NB4 (cell line): ENCODE data around the gene DEXI.

Experiments used
- MYC ChIP-seq: IDR thresholded peaks from 2 replicates; pipeline ENCODE4 v1.6.1; 2011; ENCODE audit warnings: low read depth, low read length
- POLR2A ChIP-seq: IDR thresholded peaks from 2 replicates; pipeline ENCODE4 v1.6.1; 2011; ENCODE audit warnings: mild to moderate bottlenecking; ENCODE audit not compliant: insufficient read length; ENCODE audit errors: extremely low read depth
- TF ChIP-seq, protein P1 (sequence below): IDR thresholded peaks from one replicate; pipeline ENCODE4 v1.5.1; 2012; ENCODE audit warnings: low read depth, low read length
- TF ChIP-seq, protein P2 (sequence below): IDR thresholded peaks from 2 replicates; pipeline ENCODE4 v1.6.1; 2011; ENCODE audit warnings: low read depth, low read length

DNA sequence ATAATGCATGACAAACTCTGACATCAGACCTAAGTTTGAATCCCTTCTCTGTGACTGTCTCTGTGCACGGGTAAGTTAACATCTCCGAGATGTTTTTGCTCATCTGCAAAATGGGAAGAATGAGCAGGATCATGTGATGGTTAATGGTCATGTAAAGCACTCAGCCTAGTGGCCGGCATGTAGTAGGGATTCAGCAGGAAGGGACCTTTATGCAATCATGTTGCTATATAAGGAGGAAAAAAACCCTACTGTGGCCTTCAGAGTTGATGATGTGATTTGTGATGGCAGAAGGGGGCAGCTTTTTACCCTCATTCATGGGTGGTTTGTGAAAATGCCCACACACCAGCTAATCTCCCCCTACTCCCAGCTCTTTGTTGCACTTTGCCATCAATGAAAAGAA lies 26.2 kb upstream of the DEXI start:
- TF ChIP-seq, protein P1, sequence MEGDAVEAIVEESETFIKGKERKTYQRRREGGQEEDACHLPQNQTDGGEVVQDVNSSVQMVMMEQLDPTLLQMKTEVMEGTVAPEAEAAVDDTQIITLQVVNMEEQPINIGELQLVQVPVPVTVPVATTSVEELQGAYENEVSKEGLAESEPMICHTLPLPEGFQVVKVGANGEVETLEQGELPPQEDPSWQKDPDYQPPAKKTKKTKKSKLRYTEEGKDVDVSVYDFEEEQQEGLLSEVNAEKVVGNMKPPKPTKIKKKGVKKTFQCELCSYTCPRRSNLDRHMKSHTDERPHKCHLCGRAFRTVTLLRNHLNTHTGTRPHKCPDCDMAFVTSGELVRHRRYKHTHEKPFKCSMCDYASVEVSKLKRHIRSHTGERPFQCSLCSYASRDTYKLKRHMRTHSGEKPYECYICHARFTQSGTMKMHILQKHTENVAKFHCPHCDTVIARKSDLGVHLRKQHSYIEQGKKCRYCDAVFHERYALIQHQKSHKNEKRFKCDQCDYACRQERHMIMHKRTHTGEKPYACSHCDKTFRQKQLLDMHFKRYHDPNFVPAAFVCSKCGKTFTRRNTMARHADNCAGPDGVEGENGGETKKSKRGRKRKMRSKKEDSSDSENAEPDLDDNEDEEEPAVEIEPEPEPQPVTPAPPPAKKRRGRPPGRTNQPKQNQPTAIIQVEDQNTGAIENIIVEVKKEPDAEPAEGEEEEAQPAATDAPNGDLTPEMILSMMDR = no peak
- TF ChIP-seq POLR2A (no peak), MYC (no peak)
- TF ChIP-seq, protein P2, sequence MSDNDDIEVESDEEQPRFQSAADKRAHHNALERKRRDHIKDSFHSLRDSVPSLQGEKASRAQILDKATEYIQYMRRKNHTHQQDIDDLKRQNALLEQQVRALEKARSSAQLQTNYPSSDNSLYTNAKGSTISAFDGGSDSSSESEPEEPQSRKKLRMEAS = no peak
